ENCODE data around the gene PRR3.
A peak's percentile ranks its signal among the peaks of the same experiment; 100 is the strongest.

The PRR3 gene

GRCh38 chr6:30562470-30563425 lies 5.7 kb downstream of the PRR3 start:
- no peak for TF ChIP-seq GATA3 (IDR thresholded peaks at IDR 0.05; ENCODE audit: low read depth, low read length)

- TF ChIP-seq GATA3 (IDR thresholded peaks at IDR 0.05; ENCODE audit: low read depth, low read length) (no peak), GATA2 (IDR thresholded peaks at IDR 0.05; ENCODE audit: low read depth, low read length) (no peak)
Observed at GRCh38 chr6:30564114-30564513, 7.0 kb downstream of the PRR3 start.

- no peak for TF ChIP-seq GATA2 (IDR thresholded peaks at IDR 0.05; ENCODE audit: low read depth, low read length)
- TF ChIP-seq GATA3 (IDR thresholded peaks at IDR 0.05; ENCODE audit: low read depth, low read length): no peak
Observed at GRCh38 chr6:30565772-30566171, 8.7 kb downstream of the PRR3 start.

- TF ChIP-seq GATA3 (IDR thresholded peaks at IDR 0.05; ENCODE audit: low read depth, low read length): no peak
- TF ChIP-seq GATA2 (IDR thresholded peaks at IDR 0.05; ENCODE audit: low read depth, low read length): no peak
Observed at GRCh38 chr6:30568245-30568644, 11.2 kb downstream of the PRR3 start.

GRCh38 chr6:30570263-30570662 lies 13.2 kb downstream of the PRR3 start:
- TF ChIP-seq GATA2 (IDR thresholded peaks at IDR 0.05; ENCODE audit: low read depth, low read length) (no peak), GATA3 (IDR thresholded peaks at IDR 0.05; ENCODE audit: low read depth, low read length) (no peak)

- no peak for TF ChIP-seq GATA2 (IDR thresholded peaks at IDR 0.05; ENCODE audit: low read depth, low read length)
- no peak for TF ChIP-seq GATA3 (IDR thresholded peaks at IDR 0.05; ENCODE audit: low read depth, low read length)
Observed at GRCh38 chr6:30570740-30571074, 13.6 kb downstream of the PRR3 start.

GRCh38 chr6:30571075-30571761 lies 14.1 kb downstream of the PRR3 start, which contains the start of gene ABCF1:
Gene ABCF1, plus strand, starts transcription at chr6:30571442. Its CDS starts 46 bp downstream, at chr6:30571488.
- TF ChIP-seq GATA2 (IDR thresholded peaks at IDR 0.05; ENCODE audit: low read depth, low read length): peak; percentile 25; the same call in 1 of the 2 replicates
- no peak for TF ChIP-seq GATA3 (IDR thresholded peaks at IDR 0.05; ENCODE audit: low read depth, low read length)

- TF ChIP-seq GATA2 (IDR thresholded peaks at IDR 0.05; ENCODE audit: low read depth, low read length) (no peak), GATA3 (IDR thresholded peaks at IDR 0.05; ENCODE audit: low read depth, low read length) (no peak)
Observed at GRCh38 chr6:30571762-30572082, 14.6 kb downstream of the PRR3 start.

GRCh38 chr6:30572148-30572547 lies 15.1 kb downstream of the PRR3 start:
- TF ChIP-seq GATA2 (IDR thresholded peaks at IDR 0.05; ENCODE audit: low read depth, low read length): no peak; the same call in 1 of the 2 replicates
- TF ChIP-seq GATA3 (IDR thresholded peaks at IDR 0.05; ENCODE audit: low read depth, low read length): no peak

- no peak for TF ChIP-seq GATA2 (IDR thresholded peaks at IDR 0.05; ENCODE audit: low read depth, low read length)
- TF ChIP-seq GATA3 (IDR thresholded peaks at IDR 0.05; ENCODE audit: low read depth, low read length): no peak
Observed at GRCh38 chr6:30573113-30573512, 16.0 kb downstream of the PRR3 start.

GRCh38 chr6:30578051-30578450 lies 21.0 kb downstream of the PRR3 start:
- TF ChIP-seq GATA3 (IDR thresholded peaks at IDR 0.05; ENCODE audit: low read depth, low read length): no peak
- no peak for TF ChIP-seq GATA2 (IDR thresholded peaks at IDR 0.05; ENCODE audit: low read depth, low read length)

GRCh38 chr6:30583921-30584320 lies 26.8 kb downstream of the PRR3 start:
- TF ChIP-seq GATA3 (IDR thresholded peaks at IDR 0.05; ENCODE audit: low read depth, low read length) (no peak), GATA2 (IDR thresholded peaks at IDR 0.05; ENCODE audit: low read depth, low read length) (no peak)

GRCh38 chr6:30589754-30590358 lies 32.8 kb downstream of the PRR3 start:
- TF ChIP-seq GATA3 (IDR thresholded peaks at IDR 0.05; ENCODE audit: low read depth, low read length) (no peak), GATA2 (IDR thresholded peaks at IDR 0.05; ENCODE audit: low read depth, low read length) (no peak)

GRCh38 chr6:30590509-30590908 lies 33.4 kb downstream of the PRR3 start:
- TF ChIP-seq GATA3 (IDR thresholded peaks at IDR 0.05; ENCODE audit: low read depth, low read length): no peak
- no peak for TF ChIP-seq GATA2 (IDR thresholded peaks at IDR 0.05; ENCODE audit: low read depth, low read length)
